Panc1 (cell line): ENCODE data around the gene TEX264.

Experiments used
- CTCF ChIP-seq: fragments of 450-650 bp; IDR thresholded peaks from 2 replicates; pipeline ENCODE4 v1.5.1; 2017; ENCODE audit warnings: mild to moderate bottlenecking
- POLR2AphosphoS5 ChIP-seq: IDR thresholded peaks from 2 replicates; pipeline ENCODE4 v1.6.1; 2012; ENCODE audit warnings: mild to moderate bottlenecking, low read depth, low read length, moderate library complexity

GRCh38 chr3:51712038-51712420, 41.0 kb downstream of the TEX264 start:
- TF ChIP-seq POLR2AphosphoS5 (no peak), CTCF (no peak)
